ENCODE measurements around the gene ADARB2. TPM values are rescaled to one million over a fixed set of nuclear protein-coding genes. Genes with fewer than 3 reads are reported as not detected.

The ADARB2 gene
- total RNA-seq, 2 donors from 2014 or later, result not detected

DNA sequence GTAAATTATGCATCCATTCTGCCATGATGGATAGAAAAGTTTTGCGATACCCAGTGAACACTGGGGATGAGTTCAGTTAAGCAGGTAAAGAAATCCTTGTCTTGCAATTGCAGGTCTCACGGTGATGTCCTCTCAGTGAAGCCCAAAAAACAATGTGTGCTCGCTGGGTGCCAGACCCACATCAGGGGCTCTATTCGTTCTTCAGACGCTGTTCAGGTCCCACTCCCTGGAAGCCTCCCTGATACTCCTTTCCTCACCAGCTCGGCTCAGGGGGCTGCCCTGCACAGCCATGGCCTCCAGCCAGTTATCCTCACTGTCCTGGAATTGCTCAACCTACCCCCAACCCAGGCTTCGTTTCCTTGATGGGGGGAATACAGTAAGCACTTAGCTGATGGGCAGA, 323.5 kb downstream of the ADARB2 start:
- no peak for DNase-seq (ENCODE audit: low spot score)
- intact Hi-C loops (cut with DNase I), result no loop called here

DNA sequence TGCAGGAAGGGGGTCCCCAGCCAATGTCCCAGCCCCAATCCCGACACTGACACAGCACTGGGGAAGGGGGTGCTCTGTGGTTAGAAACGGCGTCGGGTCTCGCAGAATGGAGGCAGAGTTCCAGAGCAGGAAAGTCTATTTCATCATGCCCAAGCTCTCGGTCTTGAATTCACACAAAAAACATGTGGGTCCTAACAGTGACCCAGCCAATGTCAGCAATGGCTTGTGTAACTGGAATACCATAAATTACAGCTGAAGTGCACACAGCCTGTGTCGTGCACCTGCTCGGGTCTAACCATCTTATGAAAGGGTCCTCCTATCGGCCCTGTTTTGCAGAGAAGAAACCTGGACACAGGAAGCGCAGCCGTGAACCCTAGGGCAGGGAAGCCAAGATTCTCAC, 324.1 kb downstream of the ADARB2 start:
- intact Hi-C loops (cut with DNase I), result no loop called here
- DNase-seq (ENCODE audit: low spot score), result no peak

DNA sequence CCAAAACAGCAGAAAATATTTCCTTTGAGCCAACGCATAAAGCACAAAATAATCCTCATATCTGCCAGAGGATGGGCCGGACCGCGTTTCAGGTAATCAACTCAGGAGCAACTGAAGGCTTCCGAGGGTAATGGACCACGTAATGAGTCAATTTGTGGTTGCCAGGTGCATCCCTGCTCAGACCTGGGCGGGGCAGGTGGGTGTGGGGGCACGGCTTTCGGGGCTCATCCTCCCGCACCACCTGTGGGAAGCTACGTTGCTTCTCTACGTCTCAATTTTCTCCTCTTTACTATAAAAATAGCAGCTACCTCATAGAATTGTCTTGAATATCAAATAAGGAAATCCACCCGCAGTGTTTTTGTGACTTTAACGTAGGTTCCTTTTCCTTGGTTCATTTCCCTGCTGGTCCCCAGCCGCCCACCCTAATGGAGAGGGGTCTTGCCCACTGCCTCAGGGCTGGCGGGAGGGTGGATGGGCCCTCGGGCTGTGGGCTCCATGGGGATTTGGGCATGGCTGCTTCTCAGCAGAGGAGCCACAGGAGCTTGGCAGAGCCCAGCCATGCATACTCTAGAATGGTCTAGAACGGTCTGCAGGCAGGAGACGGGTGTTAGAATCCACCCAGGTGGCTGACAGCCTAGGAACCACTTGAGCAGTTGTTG, 324.7 kb downstream of the ADARB2 start:
- DNase-seq (ENCODE audit: low spot score), result no peak

DNA sequence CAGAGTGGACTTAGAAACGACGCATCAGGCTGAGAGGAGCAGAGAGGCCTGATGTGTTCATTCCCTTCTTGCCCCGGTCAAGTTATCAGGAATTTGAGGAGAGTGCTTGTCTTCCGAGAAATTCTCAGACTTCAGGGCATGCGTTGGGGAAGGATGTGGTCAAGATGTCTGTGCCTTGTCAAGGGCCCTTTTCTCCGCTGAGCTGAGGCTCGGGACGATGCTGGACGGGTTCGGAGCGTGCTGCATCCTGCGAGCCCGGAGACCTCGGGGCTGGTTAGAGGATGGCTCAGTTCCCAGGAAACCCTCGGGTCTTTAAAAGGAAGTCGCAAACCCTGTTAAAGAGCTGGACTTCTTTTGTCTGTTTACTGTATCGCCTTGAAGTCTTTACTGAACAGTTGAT, 325.4 kb downstream of the ADARB2 start:
- DNase-seq (ENCODE audit: low spot score), result no peak

More for the DNA sequence above, 324.7 kb downstream of the ADARB2 start:
- intact Hi-C loops (cut with DNase I), result no loop called here

DNA sequence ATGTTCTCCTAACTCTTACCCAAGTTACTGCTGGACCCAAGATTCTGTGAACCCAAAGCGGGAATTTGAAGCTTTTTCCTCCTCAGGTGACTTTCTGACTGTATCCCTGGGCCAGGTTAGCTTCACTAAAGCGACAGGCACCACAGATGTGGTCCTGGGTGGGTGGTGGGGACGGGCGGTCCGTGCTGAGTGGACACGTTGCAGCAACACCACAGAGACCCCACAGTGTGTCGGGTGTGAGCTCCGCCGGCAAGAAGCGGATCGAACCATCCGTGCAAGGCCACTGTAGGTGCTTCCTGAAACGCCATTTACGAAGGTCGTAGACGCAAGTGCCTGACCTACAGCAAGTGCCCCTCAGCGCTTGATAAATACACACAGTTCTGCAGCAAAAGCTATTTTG, 325.9 kb downstream of the ADARB2 start:
- intact Hi-C loops (cut with DNase I), result no loop called here

More for the DNA sequence above, 325.4 kb downstream of the ADARB2 start:
- intact Hi-C loops (cut with DNase I), result no loop called here

DNA sequence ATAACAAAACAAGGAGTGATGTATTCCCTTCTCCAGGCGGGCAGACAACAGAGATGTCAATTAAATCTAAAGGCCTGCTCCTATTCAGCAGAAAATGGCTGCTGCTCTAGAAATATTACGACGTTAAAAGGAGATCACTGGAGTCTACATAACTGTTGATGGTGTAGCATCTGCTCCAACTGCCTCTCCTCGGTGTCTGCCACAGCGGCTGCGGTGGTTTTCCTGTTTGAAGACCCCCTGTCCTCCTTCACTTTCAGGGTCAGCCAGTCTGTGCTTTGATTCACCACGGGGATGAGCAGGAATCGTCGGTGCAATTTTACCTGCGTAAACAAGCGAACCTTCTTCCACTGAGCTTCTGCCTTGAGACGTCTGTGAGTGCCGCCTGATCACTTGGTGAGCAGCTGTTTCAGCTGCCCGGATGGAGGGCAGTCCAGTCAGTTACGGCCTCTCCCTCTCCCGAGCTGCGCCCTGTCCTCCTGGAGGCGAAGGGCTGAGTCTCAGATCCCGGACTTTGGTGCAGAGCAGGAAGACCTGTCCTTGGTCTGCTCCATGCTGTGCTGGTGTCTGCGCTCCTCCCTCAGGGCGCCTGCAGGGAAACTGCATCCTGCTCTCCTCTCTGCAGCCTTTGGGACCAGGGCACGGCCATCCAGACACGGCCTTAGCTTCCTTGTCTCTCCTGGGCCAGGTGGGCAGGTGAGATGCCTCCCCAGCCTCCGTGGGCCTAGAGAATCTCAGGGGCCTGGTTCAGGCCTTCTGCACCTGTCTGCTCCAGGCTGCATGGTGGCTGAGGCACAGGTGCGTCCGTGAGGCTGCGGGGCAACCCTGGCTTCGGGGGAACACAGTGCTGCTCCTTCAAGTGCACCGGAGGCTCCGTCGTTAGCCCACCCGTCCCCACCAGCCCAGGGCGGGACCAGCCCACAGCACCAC, 326.6 kb downstream of the ADARB2 start:
- intact Hi-C loops (cut with DNase I), result no loop called here
- DNase-seq (ENCODE audit: low spot score), result no peak

More for the DNA sequence above, 325.9 kb downstream of the ADARB2 start:
- no peak for DNase-seq (ENCODE audit: low spot score)

DNA sequence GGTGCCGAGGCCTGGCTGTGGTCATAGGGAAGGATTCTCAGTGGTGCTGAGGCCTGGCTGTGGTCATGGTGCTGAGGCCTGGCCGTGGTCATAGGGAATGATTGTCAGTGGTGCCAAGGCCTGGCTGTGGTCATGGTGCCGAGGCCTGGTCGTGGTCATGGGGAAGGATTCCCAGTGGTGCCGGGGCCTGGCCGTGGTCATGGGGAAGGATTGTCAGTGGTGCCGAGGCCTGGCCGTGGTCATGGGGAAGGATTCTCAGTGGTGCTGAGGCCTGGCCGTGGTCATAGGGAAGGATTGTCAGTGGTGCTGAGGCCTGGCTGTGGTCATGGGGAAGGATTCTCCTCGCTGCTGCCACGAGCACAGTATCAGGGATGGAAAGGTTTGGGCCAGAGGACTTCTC, 327.3 kb downstream of the ADARB2 start:
- no peak for DNase-seq (ENCODE audit: low spot score)
- intact Hi-C loops (cut with DNase I), result no loop called here

DNA sequence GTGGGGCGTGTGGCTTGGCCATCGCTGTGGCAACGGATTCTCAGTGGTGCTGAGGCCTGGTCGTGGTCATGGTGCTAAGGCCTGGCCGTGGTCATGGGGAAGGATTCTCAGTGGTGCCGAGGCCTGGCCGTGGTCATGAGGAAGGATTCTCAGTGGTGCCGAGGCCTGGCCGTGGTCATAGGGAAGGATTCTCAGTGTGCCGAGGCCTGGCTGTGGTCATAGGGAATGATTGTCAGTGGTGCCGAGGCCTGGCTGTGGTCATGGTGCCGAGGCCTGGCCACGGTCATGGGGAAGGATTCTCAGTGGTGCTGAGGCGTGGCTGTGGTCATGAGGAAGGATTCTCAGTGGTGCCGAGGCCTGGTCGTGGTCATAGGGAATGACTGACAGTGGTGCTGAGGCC, 327.9 kb downstream of the ADARB2 start:
- intact Hi-C loops (cut with DNase I), result no loop called here

DNA sequence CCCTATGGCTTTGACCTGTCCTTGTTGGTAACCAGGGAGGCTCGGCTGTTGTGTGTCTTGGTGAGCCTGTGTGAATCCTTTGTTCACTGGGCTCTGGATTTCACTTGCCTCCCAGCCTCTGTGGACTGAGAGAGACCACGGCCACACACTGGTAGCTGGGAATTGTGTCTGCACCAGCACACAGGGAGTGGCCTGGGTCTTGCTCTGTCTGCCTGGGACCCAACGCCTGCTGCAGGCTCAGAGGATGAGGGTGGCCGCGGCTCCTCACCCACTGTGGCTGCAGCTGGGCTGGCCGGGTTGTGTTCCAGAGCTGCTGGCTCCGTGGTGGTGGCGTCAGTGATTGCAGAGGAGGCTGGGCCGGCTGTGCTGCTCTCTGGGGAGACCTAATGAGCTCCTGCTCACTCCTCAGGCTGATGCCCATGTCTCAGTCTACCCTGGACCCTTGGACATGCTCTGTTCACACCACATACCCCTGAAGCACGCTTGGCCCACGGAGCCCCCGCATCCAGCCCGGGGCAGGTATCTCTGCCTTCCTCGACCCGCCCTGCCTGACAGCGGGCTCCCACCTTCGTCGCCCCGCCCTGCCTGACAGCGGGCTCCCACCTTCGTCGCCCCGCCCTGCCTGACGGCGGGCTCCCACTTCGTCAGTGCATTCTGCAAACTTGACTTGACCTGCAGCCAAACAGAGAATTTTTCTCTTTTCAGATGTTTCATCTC, 328.5 kb downstream of the ADARB2 start:
- intact Hi-C loops (cut with DNase I), result no loop called here

More for the DNA sequence above, 327.9 kb downstream of the ADARB2 start:
- DNase-seq (ENCODE audit: low spot score), result no peak

DNA sequence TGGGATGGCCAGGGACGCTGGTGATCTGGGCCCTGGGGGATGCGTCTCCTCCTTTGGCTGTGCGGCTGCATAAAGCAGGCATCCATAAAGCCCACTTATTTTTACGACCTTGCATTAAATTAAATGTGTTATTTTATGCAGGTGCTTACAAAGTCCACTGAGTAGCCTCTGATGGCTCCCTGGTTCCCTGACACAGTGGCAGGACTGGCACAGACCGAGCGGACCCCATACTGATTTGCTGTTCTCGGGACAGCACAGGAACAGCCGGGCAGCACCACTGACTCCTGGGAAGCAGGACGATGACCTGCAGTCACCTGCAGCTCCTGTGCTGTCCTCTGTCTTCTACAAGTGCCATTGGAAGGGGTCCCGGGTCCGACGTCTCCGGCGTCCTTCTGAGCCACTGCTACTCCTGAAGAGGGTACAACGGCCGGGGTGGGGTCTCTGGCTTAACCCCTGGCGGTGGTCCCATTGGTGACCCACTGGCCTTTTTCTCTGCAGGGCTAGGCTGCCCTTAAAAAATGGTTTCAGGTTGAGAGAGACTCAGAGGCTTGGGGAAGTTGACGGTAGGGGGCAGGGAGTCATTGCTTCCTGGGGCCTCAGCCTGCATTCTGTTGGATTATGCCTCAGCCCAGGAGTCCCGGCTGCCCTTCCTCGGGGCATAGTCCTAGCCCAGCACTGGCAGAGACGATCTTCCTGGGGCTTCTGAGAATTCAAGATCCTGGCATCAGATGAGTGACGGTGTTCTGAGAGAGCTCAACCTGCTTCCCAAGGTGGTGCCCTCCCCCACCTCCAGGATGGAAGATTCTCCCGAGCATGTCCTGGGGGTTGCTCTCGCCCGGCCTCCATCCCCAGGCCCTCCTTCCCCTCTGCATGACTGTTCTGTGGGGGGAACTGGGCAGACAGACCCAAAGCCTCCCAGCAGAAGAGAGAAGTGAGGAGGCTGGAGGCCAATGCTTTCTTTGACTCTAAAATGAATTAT, 330.1 kb downstream of the ADARB2 start:
- intact Hi-C loops (cut with DNase I), result no loop called here
- no peak for DNase-seq (ENCODE audit: low spot score)

More for the DNA sequence above, 328.5 kb downstream of the ADARB2 start:
- no peak for DNase-seq (ENCODE audit: low spot score)

DNA sequence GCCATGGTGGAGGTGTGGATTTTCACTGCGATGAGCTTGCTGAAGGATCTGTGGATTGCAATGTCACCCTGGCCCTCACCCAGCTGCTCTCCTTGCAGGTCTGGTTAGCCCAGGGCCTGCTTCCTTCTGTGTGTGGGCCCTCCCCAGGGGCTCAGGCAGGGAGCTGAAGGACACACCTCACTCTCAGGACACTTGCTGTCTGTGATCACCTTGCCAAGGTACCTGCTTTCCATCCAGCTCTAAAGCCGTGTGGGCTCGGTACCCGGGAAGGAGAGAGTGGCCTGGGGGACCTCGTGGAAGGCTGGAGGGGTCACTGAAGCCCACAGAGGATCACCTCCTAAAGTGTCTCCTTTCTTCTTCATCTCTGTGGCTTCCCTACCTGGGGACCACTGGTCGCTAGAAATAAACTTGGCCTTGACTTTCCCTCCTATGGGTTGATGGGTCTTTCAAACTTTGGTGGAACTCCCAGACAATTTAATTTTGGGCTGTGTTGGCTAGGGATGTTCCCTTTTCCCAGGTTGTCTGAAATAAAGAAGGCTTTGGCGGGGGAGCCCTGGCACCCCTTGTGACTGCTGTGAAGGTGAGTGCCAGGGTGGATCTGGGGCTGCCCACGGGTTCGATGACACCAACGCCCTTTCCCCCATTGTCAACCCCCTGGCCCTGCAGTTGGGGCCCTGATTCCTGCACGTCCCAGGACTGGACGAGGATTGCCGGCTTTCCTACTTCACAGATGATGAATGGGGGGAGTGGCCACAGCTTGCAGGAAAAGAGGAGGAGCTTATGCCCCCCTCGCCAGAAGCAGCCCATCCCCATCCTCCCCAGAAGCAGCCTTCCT, 331.0 kb downstream of the ADARB2 start:
- intact Hi-C loops (cut with DNase I), result no loop called here
- DNase-seq (ENCODE audit: low spot score), result no peak

DNA sequence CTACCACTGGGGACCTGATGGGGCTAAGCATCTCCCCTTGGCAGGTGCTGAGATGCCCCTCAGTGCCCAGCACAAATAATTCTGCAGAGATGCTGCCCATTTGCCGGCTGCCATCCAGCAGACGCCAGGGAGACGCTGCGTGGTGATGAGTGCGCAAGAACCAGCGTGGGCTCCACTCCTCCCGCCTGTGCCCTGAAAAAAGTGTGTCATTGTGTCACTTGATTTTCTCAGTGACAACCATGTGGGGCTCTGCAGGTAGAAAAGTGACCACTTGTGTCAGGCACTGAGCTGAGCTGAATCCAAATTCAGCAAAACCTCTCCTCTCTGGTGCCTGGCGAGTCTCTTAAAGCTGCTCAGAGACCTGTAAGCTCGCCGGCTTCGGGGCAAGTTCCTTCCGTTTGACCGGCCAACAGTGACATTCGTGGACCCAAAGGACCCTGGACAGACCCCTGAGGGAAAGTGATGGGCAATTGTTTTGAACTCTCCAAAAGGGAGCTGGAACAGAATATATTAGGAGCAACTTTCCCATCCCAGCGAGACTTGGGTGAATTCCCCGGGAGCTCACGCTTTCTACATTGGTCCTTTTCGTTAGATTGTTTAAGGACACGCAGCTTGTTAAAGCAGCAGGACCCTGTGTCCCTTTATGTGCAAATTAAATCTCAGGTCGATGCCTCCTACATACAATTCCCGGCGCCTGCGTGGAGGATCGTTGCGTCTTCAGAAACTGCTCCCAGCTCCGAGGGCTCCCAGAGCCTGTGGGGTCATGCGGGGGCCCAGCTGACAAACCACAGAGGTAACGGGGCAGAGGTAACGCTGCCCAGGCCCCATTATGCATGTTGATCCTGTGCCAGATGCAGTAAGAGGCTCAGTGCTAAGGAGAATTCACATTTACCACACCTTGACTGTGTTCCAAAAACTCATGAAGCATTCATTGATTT, 332.7 kb downstream of the ADARB2 start:
- DNase-seq (ENCODE audit: low spot score), result no peak
- intact Hi-C loops (cut with DNase I), result no loop called here

DNA sequence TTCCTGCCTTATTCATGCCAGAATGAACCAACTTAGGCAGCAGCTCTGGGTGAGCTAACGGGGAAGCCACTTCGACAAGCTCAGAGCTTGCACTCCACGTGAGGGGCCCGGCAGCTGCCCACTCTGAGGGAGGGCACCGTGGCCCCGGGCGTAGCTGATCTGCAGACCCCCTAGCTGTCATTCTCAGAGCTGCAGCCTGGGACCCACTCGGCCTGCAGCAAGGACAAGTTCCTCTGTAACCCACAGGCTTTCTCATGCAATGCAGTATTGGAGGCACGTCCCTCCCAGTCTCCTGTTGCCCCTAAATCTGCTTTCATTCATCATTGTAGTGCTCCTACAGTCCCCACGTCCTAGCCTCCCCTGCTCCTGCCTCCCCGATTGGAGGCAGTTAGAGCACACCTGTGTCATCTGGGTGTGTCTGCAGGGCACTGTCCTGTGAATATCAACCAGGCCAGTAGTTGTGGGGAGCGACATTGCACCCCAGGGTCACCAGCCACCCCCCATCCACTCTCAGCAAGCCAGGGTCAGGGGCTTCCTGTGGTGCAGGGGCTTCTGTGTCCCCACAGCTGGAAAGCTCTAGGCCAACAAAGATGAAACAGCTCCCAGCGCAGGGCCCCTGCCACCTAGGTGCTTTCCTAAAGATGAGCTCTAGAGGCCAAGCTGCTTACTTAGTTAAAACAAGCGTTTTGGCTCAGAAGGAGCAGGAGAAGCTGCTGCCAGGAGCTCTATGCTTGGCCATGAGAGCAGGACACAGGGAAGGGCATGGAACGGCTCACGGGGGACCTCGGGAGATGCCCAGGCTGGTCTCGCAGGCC, 333.6 kb downstream of the ADARB2 start:
- DNase-seq (ENCODE audit: low spot score), result no peak
- intact Hi-C loops (cut with DNase I), result no loop called here

DNA sequence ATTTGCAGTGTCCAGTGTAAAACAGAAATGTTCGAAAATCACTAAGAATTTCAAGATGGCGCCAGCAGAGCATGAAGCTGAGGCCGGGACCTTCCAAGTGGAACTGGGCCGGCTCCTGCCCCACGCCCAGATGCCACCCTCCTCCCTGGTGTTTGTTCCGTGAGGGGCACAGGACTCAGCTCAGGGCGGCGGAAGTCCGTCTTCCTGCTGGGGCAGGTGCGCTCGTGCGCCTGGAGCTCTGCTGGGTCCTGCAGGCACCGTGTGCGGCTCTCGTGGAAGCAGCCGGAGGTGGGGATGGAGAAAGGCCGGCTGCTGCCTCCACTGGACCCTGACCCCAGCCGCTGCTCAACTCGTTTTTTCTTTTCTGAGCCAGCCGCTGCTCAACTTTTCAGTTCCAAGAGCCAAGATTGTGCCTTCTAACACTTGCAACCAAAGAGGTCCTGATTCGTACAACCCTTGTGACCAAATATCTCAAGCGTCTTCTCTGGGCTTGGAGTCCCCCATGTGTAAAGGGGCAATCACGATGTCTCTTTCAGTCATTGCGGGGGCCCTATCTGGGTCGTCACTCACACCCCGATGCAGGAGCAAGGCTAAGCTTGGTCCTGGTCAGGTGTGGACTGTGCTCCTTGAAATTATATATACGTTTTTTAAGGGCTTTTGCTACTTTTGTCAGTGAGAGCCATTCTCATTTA, 334.4 kb downstream of the ADARB2 start:
- intact Hi-C loops (cut with DNase I), result no loop called here
- no peak for DNase-seq (ENCODE audit: low spot score)

DNA sequence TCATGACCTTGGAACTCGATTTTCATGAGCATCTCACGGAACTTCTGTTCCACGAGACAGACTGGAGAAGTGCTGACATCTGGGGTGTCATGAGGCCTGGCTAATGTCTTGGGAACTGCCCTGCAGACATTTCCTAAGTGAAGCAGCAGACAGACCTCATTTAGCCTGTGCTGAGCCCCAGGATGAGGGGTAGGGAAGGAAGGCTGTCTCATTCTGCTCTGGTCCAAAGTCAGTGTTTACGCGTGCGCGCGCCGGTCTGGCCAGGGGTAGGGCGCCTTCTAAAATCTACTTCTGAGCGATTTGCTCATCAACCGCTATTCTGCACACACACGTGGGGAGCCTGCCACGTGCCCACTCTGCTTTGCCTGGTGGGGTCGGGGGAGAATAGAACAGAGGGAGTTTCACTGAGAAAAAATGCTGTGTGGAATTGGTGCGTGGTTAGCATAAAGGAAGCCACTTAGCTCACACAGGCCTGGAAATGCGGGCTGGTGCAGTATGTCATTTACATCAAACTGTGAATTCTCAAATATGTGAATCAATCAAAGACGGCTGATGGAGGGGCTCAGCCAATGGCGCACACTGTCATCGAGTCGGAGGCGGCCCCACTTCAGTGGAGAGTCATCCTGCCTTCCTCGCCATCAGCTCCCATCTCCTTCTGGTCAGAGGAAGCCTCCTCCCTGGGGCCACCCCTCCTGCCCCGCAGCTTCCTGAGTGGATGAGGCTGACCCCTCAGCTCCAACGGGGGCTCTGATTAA, 335.1 kb downstream of the ADARB2 start:
- no peak for DNase-seq (ENCODE audit: low spot score)
- intact Hi-C loops (cut with DNase I), result no loop called here

Measured in posterior vena cava (tissue), 2 donors.